Endothelial cell of umbilical vein (primary cell): ENCODE measurements around the gene OR8J3.

Experiments used
- CTCF ChIP-seq, 2 donors: IDR thresholded peaks; 1 replicate in 1 of 2; 2 replicates in 1 of 2; pipeline ENCODE4 v1.5.1; 2011; ENCODE audit warnings: low read length in 2 of 2, mild to moderate bottlenecking in 2 of 2, moderate library complexity in 2 of 2, control low read depth in 1 of 2, inconsistent platforms in 1 of 2, low read depth in 1 of 2; ENCODE audit not compliant: insufficient read depth in 1 of 2; ENCODE audit errors: extremely low read depth in 1 of 2
- EZH2 ChIP-seq: IDR thresholded peaks from 2 replicates; pipeline ENCODE4 v1.6.1; 2012; ENCODE audit warnings: borderline replicate concordance, low read depth, mild to moderate bottlenecking, moderate library complexity, low read length, inconsistent platforms; ENCODE audit not compliant: severe bottlenecking
- FOS ChIP-seq: IDR thresholded peaks from 2 replicates; pipeline ENCODE4 v1.6.1; 2011; ENCODE audit warnings: mild to moderate bottlenecking, low read length, moderate library complexity, borderline replicate concordance; ENCODE audit not compliant: insufficient read depth
- GATA2 ChIP-seq: IDR thresholded peaks from 2 replicates; pipeline ENCODE4 v1.7.0; 2011; ENCODE audit warnings: low read depth, mild to moderate bottlenecking, moderate library complexity, mixed read lengths, low read length; ENCODE audit not compliant: insufficient read length, insufficient read depth
- MAX ChIP-seq: IDR thresholded peaks from 2 replicates; pipeline ENCODE4 v1.6.1; 2011; ENCODE audit not compliant: insufficient read depth, insufficient read length
- POLR2A ChIP-seq: IDR thresholded peaks from 2 replicates; pipeline ENCODE4 v1.6.1; 2012; ENCODE audit warnings: low read depth, mild to moderate bottlenecking, control low read depth, low read length

GRCh38 chr11:56152333-56152732 lies 12.3 kb upstream of the OR8J3 start:
- TF ChIP-seq MAX: no peak
- no peak for TF ChIP-seq POLR2A
- no peak for TF ChIP-seq FOS
- TF ChIP-seq EZH2: no peak
- TF ChIP-seq CTCF (IDR thresholded peaks at IDR 0.05; ENCODE audit: extremely low read depth in 1 of 2, insufficient read depth in 1 of 2, low read depth in 1 of 2, low read length in 2 of 2): no peak
- TF ChIP-seq GATA2: no peak
